Bronchial smooth muscle cell (primary cell): ENCODE measurements around the gene GLB1L. TPM values are rescaled to one million over a fixed set of nuclear protein-coding genes. Genes with fewer than 3 reads are reported as not detected.

Experiments
- total RNA-seq: library from RNA; depleted of rRNA; stranded (reverse); fragments of >200 nt; gene quantifications from 2 replicates; pipeline ENCODE4 v1.2.1, GENCODE V29; 2014

Gene GLB1L
- 11.6 and 18.6 TPM in 2 replicates for total RNA-seq

DNA sequence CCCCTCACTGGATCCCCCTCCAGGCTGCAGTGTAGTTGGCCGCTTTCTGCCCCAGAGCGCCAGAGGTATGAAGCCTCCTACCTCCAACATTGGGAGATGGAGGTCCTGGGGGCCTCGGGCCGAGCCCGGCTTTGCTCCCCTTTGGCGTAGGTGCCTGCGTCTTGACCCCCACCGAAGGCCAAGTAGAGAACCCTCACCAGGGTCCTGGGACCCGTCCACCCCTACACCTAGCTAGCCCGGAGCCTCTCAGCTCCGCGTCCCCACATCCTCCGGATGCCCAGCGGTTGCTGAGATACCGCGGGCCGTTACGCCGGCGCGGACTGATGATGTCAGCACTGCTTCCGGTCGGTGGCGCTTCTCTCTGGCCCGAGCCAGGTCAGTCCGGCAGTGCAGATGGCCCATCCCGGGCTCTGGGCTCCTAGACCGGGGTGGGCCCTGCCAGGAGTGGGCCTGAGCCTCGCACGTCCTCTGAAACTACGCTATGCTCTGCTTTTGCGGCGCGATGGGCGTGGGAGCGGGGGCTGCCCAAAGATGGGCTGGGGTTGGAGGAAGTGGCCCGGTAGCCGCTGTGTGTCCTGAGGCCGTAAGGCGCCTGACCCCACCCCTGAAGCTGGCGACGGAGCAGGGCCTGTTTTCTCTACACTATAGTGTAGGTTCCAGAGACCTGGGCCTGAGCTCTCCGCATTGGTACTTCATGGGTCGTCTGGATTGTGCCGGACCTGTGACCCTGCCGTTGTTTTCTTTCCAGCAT is at the start of gene GLB1L, which contains the start of gene STK16:
Gene GLB1L (minus strand): TSS at position 297 of the 751 bp plus-strand sequence. CDS start 1,871 bp downstream, outside the sequence.
Gene STK16 (plus strand): TSS at position 332 of the 751 bp plus-strand sequence. CDS start 521 bp downstream, outside the sequence.

DNA sequence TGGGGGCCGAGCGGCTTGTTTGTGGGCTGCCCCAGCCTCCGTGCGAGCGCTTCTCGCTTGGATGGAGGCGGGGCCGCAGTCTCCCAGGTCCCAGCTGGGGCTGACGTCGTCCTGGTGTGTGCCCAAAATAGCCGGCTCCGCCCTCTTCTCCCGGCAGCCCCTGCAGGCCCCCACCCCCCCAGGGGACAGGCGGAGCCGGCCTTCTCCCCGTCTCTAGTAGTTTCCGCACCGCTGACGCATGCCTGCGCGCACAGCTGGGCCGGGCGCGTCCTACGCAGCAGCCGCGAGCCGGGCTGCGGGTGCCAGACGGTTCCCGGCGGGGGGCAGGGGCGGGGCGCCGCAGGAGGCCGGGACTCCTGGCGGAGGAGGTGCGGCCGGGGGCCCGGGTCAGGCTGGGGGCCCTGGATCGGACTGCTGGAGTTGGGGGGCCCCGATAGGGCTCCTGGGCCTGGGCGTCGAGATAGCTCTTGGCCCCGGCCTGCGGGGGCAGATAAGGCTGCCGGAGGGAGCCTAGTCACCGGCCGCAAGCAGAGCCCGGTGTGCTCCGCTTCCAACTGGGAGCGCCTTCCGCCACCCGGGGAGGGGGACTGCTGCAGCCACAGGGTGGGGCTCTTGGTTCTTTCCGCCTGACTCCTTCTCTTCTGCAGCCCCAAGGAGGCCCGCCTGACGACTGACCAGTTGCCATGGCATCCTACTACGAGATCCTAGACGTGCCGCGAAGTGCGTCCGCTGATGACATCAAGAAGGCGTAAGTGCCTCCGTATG is 34.1 kb upstream of the GLB1L start, which contains the start of gene DNAJB2:
Gene DNAJB2 (plus strand): TSS at position 216 of the 765 bp plus-strand sequence. CDS start 468 bp downstream, at position 684.

GRCh38 chr2:219253753-219254589 is 8.7 kb upstream of the GLB1L start, which contains the start of gene TUBA4A:
TSS of gene TUBA4A (minus strand) at chr2:219253918. CDS start at chr2:219253858, 60 bp downstream.

GRCh38 chr2:219252900-219253752 is 7.9 kb upstream of the GLB1L start, which contains the start of gene TUBA4B:
TSS of gene TUBA4B (plus strand) at chr2:219253243. CDS start at chr2:219253408, 165 bp downstream.

DNA sequence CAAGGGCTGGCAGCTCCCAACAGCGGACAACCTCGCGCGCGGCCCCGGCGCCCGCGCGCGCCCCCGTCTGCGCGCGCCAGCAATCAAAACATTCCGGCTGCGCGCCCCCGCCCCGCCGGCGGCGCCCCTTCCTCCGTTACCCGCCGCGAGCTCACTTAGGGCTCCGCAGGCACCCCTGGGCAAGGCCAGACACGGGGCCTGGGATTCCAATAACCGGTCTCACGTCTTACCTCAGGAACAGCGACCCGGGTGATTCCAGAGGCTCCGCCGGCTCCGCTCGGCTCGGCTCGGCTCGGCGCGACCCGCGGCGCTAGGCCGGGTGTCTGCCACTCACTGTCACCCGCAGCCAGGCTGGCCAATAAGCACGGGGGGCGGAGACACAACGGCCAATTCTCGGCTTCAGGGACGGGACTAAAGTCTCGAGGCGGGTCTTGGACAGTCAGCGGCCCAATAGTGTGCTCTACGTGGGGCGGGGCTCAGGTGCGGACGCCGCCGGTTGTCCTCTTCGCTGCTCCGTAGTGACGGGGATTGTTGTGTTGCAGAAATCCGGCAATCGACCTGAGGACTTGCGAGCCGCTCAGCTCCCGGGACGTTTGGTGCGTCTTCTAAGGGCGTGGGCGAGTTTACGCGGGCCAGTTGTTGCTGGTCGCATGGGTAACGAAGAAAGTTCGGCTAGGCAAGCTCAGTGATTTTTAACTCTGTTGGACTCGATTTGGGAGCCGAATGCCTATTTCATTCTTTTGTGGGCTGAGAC is 15.8 kb downstream of the GLB1L start, which contains the start of the genes ANKZF1 and ATG9A:
Gene ANKZF1 (plus strand): TSS at position 502 of the 754 bp plus-strand sequence. CDS start 452 bp downstream, outside the sequence.
Gene ATG9A (minus strand): TSS at position 332 of the 754 bp plus-strand sequence. CDS start 1,612 bp downstream, outside the sequence.

GRCh38 chr2:219218732-219219701 is 26.2 kb downstream of the GLB1L start, which contains the start of gene ABCB6:
TSS of gene ABCB6 (minus strand) at chr2:219218958. CDS start at chr2:219218673, 285 bp downstream.

GRCh38 chr2:219206328-219207133 is 38.7 kb downstream of the GLB1L start, which contains the start of gene ZFAND2B:
TSS of gene ZFAND2B (plus strand) at chr2:219206782. CDS start at chr2:219206988, 206 bp downstream.

Other genes starting within 250 kb of the GLB1L start
- gene CFAP65, start 203.9 kb downstream of the GLB1L start, total RNA-seq, result under 0.01 TPM in 1 of 2 replicates, not detected in the other
- gene IHH, start 184.5 kb downstream of the GLB1L start, total RNA-seq, result under 0.01 TPM in 1 of 2 replicates, not detected in the other
- gene NHEJ1, start 84.6 kb downstream of the GLB1L start, total RNA-seq, result 14.2 and 17.5 TPM in 2 replicates
- gene SLC23A3, start 75.4 kb downstream of the GLB1L start, total RNA-seq, result 0.63 and 2.5 TPM in 2 replicates
- 24.7 and 27.0 TPM in 2 replicates for gene CNPPD1, start 68.5 kb downstream of the GLB1L start, total RNA-seq
- 69.0 and 78.2 TPM in 2 replicates for gene RETREG2, start 67.2 kb downstream of the GLB1L start, total RNA-seq
- 22.2 and 26.7 TPM in 2 replicates for gene ZFAND2B, start 38.7 kb downstream of the GLB1L start, total RNA-seq
- gene ABCB6, start 26.5 kb downstream of the GLB1L start, total RNA-seq, result 26.8 and 61.6 TPM in 2 replicates
- 24.3 and 26.4 TPM in 2 replicates for gene ATG9A, start 15.8 kb downstream of the GLB1L start, total RNA-seq
- gene ANKZF1, start 15.6 kb downstream of the GLB1L start, total RNA-seq, result 18.0 and 20.5 TPM in 2 replicates
- gene STK16, start within 50 bp of the GLB1L start, total RNA-seq, result 27.7 and 47.0 TPM in 2 replicates
- under 0.01 TPM in 1 of 2 replicates, not detected in the other for gene TUBA4B, start 7.8 kb upstream of the GLB1L start, total RNA-seq
- gene TUBA4A, start 8.5 kb upstream of the GLB1L start, total RNA-seq, result 9.4 and 17.8 TPM in 2 replicates
- 53.9 and 109 TPM in 2 replicates for gene DNAJB2, start 33.9 kb upstream of the GLB1L start, total RNA-seq
- gene PTPRN, start 64.0 kb upstream of the GLB1L start, total RNA-seq, result 7.2 and 12.6 TPM in 2 replicates
- not detected in 2 replicates for gene RESP18, start 87.3 kb upstream of the GLB1L start, total RNA-seq
- 78.2 and 137 TPM in 2 replicates for gene DNPEP, start 142.5 kb upstream of the GLB1L start, total RNA-seq
- gene DES, start 172.9 kb upstream of the GLB1L start, total RNA-seq, result 2.4 and 2.7 TPM in 2 replicates
- gene SPEG, start 189.4 kb upstream of the GLB1L start, total RNA-seq, result 7.8 and 9.1 TPM in 2 replicates